Femur (tissue), 1 donor: ENCODE data around the gene PLPPR4.

ENCODE experiments used
- DNase-seq: peaks from one replicate; pipeline ENCODE4 v3.0.0-alpha.2; 2017

Gene PLPPR4

DNA sequence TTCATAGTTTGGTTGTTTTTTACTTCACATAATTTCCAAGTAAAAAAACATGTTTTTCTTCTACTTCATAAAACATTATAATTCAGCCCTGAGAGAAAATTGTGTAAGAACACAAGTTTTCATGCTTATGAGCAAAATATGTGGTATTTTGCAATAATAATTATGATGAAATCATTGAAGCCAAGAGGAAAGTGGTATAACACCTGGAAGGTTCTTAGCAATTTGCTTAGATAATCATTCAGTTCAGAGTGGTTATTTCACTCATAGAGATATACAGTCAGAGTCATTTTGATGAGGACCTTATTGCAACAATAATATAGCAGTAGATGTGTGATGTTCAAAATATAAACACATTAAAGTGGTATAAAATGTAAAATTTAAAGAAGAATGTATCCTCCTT is 94.5 kb downstream of the PLPPR4 start:
- no peak for DNase-seq
